Limb (tissue), 2 donors: ENCODE results near the gene FLT4.
A peak's percentile ranks its signal among the peaks of the same experiment; 100 is the strongest.

Experiments used
- DNase-seq, 2 donors: peaks; one replicate each; pipeline ENCODE4 v3.0.0-alpha.2; 2016; ENCODE audit errors: extremely low spot score in 2 of 2

The FLT4 gene

DNA sequence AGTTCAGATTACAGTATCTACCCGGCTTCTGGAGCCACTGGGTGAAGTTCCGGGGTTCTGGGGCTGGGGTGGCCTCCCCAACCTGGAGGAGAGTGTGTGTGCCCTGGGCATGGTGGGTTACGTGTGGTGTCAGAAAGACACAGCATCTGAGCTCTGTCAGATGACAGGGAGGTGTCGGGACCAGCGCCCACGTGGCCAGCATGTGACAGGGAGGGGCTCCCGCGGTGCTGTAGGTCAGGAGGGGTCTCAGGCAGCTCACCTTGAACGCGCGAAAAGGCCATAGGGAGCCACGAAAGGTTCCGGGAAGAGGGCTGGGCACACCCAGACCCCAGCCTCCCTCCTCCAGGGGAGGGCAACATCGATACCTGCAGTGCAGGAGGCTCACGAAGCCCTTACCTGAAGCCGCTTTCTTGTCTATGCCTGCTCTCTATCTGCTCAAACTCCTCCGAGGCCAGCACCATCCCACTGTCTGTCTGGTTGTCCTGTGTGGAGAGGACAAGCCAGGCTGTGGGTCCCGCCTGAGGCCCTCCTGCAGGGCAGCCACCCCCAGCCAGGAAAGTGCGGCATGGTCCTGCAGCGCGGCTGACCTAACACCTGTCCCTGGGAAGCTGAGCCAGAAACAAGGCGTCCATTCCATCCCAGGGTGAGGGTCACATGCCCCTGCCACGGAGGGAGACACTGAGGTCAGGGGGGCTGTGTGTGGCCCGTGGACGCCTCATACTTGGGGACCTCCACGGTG, 40.7 kb downstream of the FLT4 start:
- DNase-seq = no peak

DNA sequence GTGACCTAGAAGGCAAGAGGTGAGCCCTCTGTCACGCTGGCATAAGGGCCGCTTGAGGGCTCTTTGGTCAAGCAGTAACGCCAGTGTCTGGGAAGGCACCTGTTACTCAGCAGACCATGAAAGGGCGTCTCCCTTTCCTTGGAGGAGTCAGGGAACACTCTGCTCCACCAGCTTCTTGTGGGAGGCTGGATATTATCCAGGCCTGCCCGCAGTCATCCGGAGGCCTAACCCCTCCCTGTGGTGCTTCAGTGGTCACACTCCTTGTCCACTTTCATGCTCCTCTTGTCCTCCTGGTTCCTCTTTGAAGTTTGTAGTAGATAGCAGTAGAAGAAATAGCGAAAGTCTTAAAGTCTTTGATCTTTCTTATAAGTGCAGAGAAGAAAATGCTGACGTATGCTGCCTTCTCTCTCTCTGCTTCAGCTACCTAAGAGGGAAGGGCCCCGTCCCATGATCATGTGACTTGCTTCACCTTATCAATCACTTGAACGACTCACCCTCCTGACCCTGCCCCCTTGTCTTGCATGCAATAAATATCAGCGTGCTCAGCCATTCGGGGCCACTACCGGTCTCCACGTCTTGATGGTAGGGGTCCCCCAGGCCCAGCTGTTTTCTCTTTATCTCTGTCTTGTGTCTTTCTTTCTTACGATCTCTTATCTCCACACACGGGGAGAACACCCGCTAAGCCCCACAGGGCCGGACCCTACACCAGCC, 41.4 kb downstream of the FLT4 start:
- no peak for DNase-seq

DNA sequence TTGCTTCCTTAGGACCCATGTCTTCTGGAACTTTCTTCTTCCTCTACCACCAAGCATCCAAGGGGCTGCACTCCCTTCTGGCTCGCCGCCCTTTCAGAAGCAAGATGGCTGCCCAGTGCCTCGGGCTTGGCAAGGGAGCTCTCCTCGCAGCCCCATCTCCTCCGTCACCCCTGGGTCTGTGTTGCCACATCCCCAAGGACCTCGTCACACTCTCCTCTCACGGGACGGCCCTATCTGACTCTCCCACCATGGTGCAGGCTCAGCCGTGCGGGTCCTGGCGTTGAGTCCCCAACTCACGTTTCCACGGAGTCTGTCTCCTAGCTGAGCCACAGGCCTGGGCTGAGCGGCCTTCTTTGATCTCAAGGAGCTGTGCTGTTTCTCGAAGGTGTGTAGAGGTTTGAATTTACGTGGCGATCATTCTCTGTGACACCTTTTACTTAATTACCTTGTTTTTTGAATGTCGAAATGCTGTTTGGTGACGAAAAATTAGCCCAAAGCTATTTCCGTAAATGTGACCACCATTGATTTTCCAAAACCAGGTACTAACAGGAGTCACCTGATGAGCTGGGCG, 43.1 kb downstream of the FLT4 start:
- no peak for DNase-seq

DNA sequence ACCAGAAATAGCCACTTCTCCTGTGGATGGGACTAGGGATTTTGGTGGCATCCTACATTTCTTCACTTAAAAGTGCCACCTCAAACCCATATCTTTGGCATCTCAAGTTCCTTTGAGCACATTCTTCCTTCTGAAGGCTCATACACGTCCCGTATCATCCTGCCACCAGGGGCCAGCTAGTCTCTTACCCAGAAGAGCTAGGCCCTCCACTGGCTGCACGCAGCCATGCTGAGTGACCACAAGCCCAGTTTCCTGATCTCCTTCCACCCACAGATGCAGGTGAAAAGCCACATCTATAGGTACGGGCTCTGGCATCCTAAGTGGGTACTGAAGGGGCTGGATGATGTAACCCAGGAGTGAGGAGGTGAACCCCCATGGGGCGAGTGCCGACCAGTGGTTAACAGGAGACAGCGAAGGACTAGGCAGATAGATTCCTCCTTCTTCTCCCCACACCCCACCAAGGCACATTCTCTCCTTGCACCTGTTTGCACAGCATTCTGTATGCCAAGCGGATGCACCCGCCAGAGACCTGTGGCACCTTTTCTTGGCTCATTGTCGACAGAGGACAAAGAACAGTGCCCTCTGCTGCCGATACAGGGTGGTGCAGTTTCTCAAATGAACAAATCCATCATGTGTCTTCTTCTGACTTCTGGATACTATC, 43.7 kb downstream of the FLT4 start:
- DNase-seq = peak in 1 of 2 donors; percentile 30

DNA sequence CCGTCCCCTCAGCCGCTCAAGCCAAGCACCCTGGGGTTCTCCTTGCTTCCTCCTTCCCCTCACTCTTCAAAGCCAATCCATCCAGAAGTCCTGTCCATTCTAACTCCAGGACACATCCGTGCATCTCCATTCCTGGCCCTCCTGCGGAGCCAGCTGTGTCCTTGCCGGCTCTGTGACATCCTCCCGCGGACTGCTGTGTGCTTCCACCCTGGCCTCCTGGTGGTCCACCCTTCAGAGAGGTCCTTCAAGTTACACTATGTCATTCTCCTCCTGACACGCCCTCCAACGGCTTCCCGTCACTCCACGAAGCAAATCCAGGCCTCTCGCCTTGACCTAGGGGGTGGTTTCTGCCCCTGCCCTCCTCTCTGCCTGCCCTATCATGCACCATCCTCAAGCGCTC, 45.1 kb downstream of the FLT4 start:
- no peak for DNase-seq

DNA sequence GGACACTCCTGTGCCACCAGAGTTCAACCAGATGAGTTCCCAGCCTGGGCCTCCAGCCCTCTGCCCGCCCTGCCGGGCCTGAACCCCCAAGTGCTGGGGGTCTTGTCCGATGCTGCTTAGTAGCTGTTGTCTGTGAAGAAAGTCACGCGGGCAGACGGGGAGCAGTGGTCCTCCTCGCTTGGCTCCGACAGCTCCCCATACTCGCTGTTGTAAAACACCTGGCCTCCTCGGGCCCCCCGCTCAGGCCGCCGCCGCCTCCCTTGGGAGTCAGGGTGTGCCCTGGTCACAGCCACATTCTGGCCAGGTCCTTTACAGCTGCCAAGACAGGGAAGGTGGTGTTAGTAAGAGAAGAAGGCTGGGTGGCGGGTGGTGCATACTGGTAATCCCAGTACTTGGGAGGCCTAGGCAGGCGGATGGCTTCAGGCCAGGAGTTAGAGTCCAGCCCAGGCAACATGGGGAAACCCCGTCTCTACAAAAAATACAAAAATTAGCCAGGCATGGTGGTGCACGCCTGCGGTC, 46.3 kb downstream of the FLT4 start:
- no peak for DNase-seq

DNA sequence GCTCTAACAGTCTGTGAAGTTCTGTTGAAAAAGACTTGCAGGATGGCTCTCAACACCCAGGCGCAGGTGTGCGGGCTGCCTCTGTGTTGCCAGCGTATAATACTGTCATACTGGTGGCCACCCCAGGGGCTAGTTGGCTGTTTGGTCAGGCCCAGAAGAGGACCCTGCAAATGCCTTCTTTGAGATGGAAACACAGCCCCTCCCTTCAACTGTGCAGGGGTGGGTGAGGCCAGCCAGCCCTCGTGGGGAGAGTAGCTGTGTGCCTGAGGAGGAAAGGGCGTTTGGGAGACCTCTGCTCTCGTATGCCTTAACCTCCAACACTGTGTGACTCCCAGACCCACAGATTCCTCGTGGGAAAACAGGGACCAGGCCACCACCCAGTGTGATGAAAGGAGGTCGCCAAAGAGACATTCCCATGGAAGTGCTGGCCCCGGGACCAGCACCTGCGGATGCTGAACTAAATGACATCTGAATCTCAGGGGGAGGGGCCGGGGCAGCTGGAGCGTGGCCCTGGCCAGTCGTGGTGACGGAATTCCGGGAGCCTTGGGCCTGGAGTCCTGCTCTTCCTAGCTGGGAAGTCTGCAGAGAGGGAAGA, 46.8 kb downstream of the FLT4 start:
- no peak for DNase-seq

DNA sequence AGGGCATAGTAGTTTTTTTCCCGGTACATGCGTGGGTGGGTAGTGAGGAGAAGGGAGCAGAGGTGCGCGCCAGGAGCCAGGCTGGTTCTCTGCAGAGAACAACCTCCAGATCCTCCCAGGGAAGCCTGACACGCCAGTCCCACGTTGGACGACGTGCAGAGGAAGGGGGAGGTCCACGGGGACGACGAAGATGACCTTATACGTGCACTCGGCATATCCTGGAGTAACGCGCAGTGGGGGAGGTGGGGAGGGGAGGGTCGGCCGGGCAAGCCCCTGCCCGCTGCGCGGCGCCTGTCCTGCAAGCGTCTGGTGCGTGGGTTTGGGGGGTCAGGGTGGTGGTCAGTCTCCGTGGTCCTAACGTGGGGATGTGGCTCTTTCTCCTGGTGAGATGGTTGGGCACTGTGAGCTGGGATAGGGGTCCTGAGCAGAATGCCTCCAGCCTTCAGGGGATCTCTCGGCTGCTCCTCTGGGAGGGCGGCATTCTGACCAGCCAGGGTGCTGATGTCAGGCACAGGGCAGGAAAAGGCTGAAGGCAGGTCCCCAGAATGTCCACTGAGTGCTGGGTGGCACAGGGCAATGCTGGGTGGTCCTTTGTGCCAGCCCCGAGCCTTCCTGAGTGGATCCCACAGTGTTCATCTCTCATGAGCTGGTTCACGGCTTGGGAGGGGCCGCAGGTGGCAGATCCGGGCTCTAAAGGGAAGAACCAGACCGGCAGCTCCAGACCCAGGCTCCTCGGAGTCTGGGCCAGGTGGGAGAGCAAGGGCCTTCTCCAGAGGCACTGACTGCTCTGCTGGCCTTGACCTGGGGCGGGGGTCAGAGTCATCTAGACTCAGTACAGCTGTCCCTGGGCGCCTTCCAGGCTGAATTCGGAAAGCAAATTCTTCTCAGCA, 47.6 kb downstream of the FLT4 start:
- no peak for DNase-seq

DNA sequence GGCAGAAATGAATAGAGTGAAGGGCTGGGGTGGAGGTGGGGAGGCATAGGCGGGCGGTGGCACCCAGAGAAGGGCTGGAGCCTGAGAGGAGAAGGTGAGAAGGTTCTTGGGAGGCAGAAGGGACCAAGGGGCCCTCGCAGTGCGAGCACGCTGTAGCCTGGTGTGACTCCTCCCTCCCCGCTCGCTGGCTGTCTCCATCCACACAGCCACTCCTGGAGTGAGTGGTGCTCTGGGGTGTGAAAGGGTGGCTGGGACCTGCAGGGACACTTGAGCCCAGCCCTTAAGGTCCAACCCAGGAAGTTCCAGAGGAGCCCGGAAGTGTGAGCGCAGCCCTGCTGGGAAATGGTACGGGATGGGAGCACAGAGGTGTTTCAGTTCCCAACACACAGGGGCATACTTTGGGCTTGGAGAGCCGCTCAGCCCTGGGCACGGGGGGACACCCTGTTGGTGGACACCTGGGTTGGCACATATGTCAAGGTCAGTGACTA, 48.8 kb downstream of the FLT4 start:
- DNase-seq = no peak

DNA sequence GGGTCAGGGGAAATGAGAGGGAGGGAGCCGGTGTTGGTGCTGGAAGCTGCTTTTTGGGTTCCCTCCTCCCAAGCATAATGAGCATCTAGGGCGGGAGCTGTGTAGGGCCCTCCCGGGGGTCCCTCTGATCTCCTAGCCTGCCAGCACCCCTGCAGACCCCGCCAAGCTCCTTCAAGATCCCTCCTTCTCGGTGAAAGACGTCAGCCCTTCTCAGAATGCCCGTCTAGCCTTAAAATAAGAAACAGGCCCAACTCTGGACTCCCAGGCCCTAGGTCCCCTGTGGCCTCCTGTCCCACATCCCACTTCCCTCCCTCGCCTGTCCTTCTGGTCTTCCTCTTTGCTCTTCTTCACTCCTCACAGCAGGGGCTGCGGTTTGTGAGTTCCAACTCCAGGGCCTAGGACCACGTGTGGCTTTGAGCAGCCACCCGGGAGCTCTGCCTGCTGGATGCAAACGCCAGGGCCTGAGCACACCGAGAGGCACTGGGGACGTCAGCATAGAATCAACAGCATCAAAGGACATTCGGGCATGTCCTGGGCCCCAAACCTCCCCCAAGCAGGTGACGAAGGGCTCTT, 49.3 kb downstream of the FLT4 start:
- no peak for DNase-seq

DNA sequence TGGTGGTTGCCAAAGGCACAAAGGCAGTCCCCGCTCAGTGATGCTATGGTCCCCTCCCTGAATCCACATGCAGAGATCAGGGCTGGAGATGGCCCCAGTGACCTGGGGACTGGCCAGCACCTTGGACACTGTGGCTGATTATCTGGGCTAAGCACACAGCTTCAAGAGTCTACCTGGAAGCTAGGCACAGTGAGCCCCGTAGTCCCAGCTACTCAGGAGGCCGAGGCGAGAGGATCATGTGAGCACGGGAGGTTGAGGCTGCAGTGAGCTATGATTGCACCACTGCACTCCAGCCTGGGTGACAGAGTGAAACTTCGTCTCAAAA, 49.8 kb downstream of the FLT4 start:
- no peak for DNase-seq

DNA sequence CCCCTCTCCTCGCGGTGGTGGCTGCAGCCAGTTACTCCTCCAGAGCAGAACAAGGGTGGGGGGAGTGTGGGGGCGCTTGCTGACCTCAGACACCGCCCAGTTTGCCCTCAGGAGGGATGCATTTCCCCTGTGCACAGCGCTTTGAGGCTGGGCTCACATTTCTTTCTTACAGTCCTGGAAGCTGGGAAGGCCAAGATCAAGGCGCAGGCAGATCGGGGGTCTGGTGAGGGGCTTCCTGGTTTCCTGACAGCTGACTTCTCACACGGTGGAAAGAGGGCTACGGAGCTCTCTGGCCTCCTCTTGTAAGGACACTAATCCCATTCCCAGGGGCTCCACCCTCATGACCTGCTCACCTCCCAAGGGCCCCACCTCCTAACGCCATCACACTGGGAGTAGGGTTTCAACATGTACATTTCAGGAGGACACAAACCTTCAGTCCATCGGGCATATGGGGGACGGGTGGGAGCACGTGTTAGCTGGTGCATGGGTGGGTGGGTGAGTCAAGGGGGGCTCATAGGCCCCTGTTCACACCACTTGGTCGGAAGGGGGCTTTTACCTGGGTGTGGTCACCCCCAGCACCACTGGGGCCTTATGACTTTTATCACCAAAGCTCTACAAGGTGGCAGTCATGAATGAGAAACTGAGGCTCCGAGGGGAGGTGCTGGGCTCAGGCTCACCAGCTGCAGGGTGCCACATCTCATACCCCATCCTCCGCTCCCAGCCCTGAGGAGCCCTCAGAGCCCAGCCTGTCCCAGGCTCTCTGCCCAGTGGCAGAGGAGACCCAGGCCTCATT, 50.4 kb downstream of the FLT4 start:
- no peak for DNase-seq

DNA sequence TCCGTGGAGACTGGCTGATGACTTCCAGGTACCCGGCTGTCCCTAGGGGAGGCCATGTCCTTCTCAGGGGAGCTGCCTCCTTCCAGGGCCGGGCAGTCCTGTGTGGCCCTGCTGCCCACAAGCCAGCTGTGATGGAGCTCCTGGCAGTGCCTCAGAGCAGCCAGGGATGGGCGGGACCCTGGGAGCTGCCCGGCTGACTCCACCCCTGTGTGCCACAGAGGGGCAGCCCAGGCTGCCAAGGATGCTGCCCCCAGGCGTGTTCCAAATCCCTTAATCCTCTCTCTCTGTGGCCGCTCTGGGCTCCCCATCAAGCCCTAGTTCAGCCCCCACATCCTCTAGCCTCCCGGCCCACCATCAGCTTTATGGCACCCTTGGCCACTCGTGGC, 51.1 kb downstream of the FLT4 start:
- peak in 1 of 2 donors; percentile 23 for DNase-seq

DNA sequence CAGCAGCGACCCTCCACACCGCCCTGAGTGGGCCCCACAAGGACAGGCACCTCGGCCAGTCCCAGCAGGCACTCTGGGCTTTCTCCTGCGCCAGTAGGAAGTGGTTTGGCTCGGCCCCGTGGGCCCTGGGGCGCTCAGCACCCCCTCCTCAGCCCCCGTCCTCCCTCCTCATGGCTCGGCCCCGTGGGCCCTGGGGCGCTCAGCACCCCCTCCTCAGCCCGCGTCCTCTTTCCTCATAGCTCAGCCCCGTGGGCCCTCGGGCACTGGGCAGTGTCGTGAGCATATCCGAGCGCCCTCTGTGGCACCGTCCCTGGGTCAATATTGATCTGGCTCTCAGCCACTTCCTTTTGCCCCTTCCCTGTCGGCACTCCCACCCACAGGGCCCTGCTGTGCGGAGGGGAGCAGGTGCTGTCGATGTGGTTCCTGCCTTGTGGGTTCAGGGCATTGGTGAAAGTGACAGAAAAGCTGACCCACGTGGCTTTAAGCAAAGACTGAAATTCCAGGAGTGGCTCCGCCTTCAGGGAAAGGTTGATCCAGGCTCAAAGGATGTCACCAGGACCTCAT, 52.6 kb downstream of the FLT4 start:
- no peak for DNase-seq

DNA sequence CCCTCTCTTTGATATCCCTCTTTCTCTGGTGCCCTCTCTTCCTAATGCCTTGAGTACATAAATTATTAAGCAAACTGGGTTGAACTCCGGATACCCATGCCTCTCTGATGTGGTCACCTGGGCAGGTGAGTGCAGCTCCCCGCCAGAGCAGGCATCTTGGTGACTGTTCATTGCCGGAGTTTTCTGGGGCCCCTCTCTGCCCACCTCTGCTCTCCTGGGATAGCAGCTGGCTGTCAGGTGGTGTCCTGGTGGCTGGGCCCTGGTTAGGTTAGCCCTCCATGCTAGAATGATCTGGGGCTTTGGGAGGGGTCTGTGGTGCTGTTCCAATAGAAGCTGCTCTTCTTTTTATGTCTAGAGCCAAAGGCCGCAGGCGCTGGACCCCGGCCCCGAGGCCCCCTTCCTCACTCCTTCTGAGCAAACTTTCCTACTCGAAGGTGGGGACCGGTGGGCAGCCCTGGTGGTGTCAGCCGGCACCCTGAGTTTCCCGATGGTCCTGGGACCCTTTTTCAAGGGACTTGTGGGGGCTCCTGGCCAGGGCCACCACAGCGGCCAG, 53.2 kb downstream of the FLT4 start:
- no peak for DNase-seq

DNA sequence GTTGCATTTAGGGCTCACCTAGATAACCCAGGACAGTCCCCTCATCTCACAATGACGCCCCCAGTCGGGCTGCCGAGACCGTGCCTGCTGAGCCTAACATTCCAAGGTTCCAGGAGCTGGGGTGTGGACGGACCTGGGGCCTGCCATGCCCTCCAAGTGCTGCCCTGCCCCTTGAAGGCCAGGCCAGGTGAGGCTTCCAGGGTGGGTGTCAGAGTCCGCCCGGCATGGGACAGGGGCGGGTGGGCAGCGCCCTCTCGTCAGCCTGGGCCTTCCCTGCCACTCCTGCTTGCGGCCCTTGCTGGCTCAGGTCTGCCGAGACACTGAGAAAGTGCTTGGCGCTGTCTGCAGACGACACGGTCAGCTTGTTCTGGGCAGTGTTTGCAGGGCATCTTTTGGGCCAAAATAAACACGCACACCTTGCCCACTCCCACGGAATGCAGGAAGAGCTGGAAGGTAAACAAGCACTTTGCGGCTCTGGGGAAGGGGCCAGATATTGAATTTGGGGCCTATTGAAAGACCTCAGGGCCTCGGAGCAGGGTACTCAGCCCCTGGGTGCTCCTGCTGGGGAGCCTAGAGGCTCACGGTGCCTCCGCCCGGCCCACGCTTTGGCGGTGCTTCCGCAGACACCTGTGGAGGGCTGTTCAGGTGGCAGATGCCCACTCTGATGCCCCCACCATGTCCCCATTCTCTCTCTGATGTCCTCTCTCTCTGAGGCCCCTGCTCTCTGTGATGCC, 53.9 kb downstream of the FLT4 start:
- DNase-seq = no peak

DNA sequence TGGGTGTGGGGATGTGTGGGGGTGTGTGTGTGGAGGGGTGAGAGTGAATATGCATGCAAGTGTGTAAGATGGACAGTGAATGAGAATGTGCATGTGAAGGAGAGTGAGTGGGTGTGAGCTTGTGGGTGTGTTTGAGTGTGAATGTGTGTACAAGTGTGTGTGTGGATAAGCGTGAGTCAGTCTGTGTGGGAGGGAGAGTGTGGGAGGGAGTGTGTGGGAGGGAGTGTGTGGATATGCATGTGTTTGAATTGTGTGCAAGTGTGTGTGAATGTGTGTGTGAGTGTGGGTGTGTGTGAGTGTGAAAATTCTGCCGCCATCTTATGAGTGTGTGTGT, 54.4 kb downstream of the FLT4 start:
- DNase-seq = no peak

DNA sequence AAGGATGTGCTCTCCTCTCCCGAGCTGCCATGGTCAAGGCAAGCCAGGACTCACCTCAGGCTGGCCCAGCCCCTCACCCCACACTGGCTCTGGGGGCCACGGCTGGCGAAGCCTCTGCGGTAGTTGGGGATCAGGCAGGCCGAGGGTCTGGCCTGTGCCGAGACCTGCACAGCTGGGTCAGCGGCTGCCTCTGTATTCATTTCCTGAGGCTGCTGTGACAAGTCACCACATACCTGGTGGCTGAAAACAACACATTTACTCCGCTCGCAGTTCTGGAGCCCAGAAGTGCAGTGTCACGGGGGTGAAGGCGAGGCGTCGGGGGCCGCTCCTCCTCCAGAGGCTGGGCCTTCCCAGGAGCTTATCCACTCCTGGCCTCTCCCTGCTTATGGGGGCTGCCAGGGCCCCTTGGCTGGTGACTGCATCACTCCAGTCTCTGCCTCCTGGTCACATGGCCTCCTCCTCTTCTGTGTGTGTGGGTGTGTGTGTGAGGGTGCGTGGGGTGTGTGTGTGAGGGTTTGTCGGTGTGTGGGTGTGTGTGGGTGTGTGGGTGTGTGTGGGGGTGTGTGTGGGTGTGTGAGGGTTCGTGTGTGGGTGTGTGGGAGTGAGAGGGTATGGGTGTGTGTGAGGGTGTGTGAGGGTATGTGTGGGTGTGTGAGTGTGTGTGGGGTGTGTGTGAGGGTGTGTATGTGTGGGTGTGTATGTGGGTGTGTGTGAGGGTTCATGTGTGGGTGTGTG, 54.9 kb downstream of the FLT4 start:
- no peak for DNase-seq
